Activated CD8-positive, alpha-beta T cell treated with anti-CD3 and anti-CD28 coated beads for 36 hours (primary cell): ENCODE measurements around the gene TBX6. TPM values are rescaled to one million over a fixed set of nuclear protein-coding genes. Genes with fewer than 3 reads are reported as not detected.

ENCODE experiments used
- ATAC-seq: fragments of 200-7000 bp; cut with Tn5 transposase; one replicate; pipeline ENCODE4 v1.10.0; 2021; ENCODE audit warnings: mild to moderate bottlenecking, moderate library complexity
- CTCF ChIA-PET: fragments of 350-600 bp; sonication (Branson Sonifier 250); formaldehyde crosslinking; loops from one replicate; lab custom pipeline; 2021; ENCODE audit warnings: antibody characterized with exemption; lab: Charles Lee
- POLR2A ChIA-PET: fragments of 350-600 bp; sonication (Branson Sonifier 250); formaldehyde crosslinking; loops from one replicate; lab custom pipeline; 2021; ENCODE audit warnings: antibody characterized with exemption; lab: Charles Lee
- DNase-seq: peaks from one replicate; pipeline ENCODE4 v3.0.0-alpha.2; 2020
- H3K27ac Mint-ChIP-seq: one replicate; pipeline ENCODE4 v1.8.0; 2021; ENCODE audit warnings: mild to moderate bottlenecking, mixed read lengths
- H3K27me3 Mint-ChIP-seq: one replicate; pipeline ENCODE4 v1.8.0; 2021; ENCODE audit warnings: mixed read lengths
- H3K36me3 Mint-ChIP-seq: one replicate; pipeline ENCODE4 v1.8.0; 2021; ENCODE audit warnings: low read depth, mixed read lengths
- H3K4me1 Mint-ChIP-seq: one replicate; pipeline ENCODE4 v1.8.0; 2021; ENCODE audit warnings: low read depth, mixed read lengths
- H3K4me3 Mint-ChIP-seq: one replicate; pipeline ENCODE4 v1.8.0; 2021; ENCODE audit warnings: mild to moderate bottlenecking, moderate library complexity, mixed read lengths
- H3K9me3 Mint-ChIP-seq: one replicate; pipeline ENCODE4 v1.8.0; 2021; ENCODE audit warnings: mixed read lengths
- CTCF ChIP-seq: fragments of 200-600 bp; IDR thresholded peaks from one replicate; pipeline ENCODE4 v1.8.0; 2022; ENCODE audit warnings: antibody characterized with exemption, mild to moderate bottlenecking
- intact Hi-C: fragments of 100-400 bp; cut with micrococcal nuclease; formaldehyde crosslinking; loops from one replicate; pipeline ENCODE4 v1.10.0; 2022
- total RNA-seq, 2 experiments: library from RNA; stranded (reverse); gene quantifications; one replicate each; pipeline ENCODE4 v1.2.3, GENCODE V29; 2021

TBX6 gene
- total RNA-seq, 2 experiments from 2014 or later: 2.5 TPM

DNA sequence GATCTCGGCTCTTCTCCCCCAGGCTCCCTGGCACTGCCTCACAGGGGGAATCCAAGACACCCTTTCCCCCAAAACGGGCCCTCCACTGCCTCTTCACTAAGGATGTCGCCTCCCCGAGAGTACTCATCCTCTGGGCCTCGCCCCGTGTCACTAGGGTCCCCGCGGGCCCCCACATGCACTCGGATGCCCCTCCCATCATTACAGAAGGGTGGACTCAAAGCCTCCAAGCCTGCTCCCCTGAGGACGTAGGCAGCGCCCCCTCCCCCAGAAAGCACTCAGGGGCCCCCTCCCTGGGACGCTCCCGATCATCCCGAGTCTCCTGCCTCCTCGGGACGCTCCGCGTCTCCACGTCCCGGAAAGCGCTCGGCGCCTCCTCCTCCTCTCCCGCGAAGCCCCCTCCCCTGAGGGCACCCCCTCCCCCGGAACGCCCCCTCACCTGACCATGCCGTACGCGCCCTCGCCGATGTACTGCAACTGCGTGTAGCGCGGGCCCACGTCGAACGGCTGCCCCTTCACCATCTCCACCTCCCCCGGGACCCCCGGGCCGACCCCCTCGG is 31.0 kb upstream of the TBX6 start:
- ChIA-PET CTCF (interaction anchor here (1.4 kb wide), 1 partner anchor 10 kb away, joined by 3 read pairs; the partner anchor contains the start of gene GDPD3), POLR2A (interaction anchor here (0.7 to 1.5 kb wide), 4 partner anchors 9 to 64 kb away, joined by 3 to 6 read pairs (median 4); partner anchors contain the start of genes ALDOA and GDPD3)
- Mint-ChIP-seq H3K36me3 (peaks cover 8% of the 10 kb centered on the region), H3K27me3 (no peaks in the 10 kb centered on the region), H3K27ac (peak overlapping the region; percentile 86), H3K4me3 (peak overlapping the region; percentile 83), H3K9me3 (no peaks in the 10 kb centered on the region), H3K4me1 (peaks cover 21% of the 10 kb centered on the region)
- TF ChIP-seq CTCF: no peak
- DNase-seq (peak; percentile 44), ATAC-seq (peak; percentile 34)
- intact Hi-C loops: no loop called here

DNA sequence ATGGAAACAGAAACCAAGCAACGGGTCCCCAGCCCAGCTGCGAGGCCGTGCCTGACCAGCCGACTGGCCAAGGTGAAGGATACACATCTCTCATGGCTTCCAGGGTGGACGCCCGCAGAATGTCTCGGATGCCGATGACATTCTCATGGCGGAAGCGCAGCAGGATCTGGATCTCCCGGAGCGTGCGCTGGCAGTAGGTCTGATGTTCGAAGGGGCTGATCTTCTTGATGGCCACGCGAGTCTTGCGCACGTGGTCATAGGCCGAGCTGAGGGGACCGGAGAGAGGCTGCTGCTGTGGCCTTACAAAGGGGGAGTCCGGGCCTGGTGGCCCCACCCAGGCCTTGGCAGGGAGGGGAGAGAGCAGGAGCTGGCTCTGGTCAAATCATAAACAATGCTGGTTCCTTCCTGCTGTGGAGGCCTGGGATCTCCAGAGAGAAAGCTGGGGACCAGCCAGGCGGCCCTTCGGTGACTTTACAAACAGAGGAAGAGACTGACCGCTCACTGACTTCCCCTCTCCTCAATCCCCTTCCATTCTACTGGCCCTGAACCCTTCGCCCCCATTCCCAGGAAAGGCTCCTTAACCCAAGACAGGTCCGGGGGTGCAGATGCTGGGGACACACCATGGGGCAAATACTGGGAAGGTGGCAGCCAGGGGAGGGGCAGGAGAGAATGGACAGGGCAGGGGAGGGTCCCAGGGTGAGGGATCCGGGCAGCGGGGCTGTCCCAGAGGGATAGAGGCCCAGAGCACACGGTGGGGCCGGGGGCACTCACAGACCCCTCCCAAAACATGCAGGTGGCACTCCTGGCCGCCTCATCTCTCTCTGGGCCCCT is 30.2 kb upstream of the TBX6 start:
- CTCF ChIA-PET: interaction anchor here (1.2 to 1.8 kb wide), 2 partner anchors 10 to 30 kb away, joined by 5 to 11 read pairs; partner anchors contain the start of gene TBX6
- intact Hi-C loops: no loop called here
- H3K4me1 Mint-ChIP-seq: peaks cover 21% of the 10 kb centered on the region
- H3K27ac Mint-ChIP-seq: peak overlapping the region; percentile 86
- DNase-seq (no peak), ATAC-seq (no peak)
- H3K36me3 Mint-ChIP-seq: peaks cover 8% of the 10 kb centered on the region
- POLR2A ChIA-PET: interaction anchor here (0.7 to 2.3 kb wide), 3 partner anchors 9 to 64 kb away, joined by 3 to 8 read pairs (median 5); partner anchors contain the start of genes CORO1A and GDPD3
- no peaks in the 10 kb centered on the region for H3K27me3 Mint-ChIP-seq
- H3K4me3 Mint-ChIP-seq: peak overlapping the region; percentile 83
- no peak for TF ChIP-seq CTCF
- H3K9me3 Mint-ChIP-seq: no peaks in the 10 kb centered on the region

DNA sequence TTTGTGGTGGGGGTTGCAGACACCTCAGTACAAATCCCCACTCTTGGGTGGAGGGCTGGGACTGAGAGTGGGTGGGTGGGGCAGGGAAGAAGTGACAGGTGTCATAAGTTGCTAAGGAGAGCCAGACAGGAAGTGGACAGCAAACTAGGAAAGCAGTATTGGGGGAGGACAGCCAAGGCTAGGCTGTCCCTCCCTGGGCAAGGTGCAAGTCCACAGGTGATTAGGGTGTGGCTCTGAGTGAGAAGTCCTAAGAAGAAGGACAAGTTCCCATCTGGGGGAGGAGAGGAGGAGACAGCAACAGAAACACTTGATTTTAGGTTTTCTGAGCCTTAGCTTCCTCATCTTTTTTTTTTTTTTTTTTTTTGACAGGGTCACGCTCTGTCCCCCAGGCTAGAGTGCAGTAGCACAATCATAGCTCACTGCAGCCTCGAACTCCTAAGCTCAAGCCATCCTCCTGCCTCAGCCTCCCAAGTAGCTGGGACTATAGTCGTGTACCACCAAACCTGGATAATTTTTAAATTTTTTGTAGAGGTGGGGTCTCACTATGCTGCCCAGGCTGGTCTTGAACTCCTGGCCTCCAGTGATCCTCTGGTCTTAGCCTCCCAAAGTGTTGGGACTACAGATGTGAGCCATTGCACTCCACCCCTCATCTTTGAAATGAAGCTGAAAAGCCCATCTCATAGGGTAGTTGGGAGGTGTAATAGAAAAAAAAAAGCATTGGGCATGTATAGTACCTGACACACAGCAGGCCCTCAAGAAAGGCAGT is 28.8 kb upstream of the TBX6 start:
- ChIA-PET POLR2A (interaction anchor here (1.1 to 2.3 kb wide), 4 partner anchors 17 to 65 kb away, joined by 3 to 8 read pairs (median 6); partner anchors contain the start of gene CORO1A), CTCF (interaction anchor here (1.0 to 1.8 kb wide), 3 partner anchors 8 to 289 kb away, joined by 3 to 11 read pairs (median 5); partner anchors contain the start of gene TBX6)
- no peak overlapping the region for H3K4me3 Mint-ChIP-seq
- peaks cover 8% of the 10 kb centered on the region for H3K36me3 Mint-ChIP-seq
- ATAC-seq (no peak), DNase-seq (no peak)
- intact Hi-C loops: no loop called here
- H3K4me1 Mint-ChIP-seq: peaks cover 22% of the 10 kb centered on the region
- H3K27me3 Mint-ChIP-seq: no peaks in the 10 kb centered on the region
- no peaks in the 10 kb centered on the region for H3K9me3 Mint-ChIP-seq
- TF ChIP-seq CTCF: no peak
- H3K27ac Mint-ChIP-seq: peak overlapping the region; percentile 57

DNA sequence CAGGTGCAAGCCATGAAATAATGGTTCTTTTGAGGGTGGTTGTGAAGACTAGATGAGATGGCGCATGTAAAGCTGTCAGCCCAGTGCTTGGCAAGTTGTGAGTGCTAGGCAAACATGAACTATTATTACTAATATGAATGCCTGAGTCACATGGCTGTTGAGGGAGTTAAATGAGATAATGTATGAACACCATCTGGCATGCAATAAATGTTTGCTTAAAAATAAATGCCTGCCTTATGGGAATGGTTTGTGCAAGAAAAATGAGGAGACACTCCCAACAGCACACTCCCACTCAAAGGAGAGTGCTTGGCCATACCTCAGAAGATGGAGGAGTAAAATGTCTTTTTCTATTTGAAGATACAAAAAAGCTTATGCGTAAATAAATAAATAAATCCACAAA is 27.7 kb upstream of the TBX6 start:
- TF ChIP-seq CTCF: no peak
- Mint-ChIP-seq H3K36me3 (peaks cover 9% of the 10 kb centered on the region), H3K4me1 (peaks cover 27% of the 10 kb centered on the region), H3K27me3 (no peaks in the 10 kb centered on the region), H3K27ac (no peak overlapping the region), H3K4me3 (no peak overlapping the region), H3K9me3 (no peaks in the 10 kb centered on the region)
- CTCF ChIA-PET: no interaction called here
- intact Hi-C loops: no loop called here
- POLR2A ChIA-PET: interaction anchor here (0.7 to 2.3 kb wide), 4 partner anchors 15 to 218 kb away, joined by 3 to 7 read pairs (median 5); no protein-coding TSS in a partner anchor
- ATAC-seq (no peak), DNase-seq (no peak)
